Measurements from ENCODE around the gene LTBP3.

DNA sequence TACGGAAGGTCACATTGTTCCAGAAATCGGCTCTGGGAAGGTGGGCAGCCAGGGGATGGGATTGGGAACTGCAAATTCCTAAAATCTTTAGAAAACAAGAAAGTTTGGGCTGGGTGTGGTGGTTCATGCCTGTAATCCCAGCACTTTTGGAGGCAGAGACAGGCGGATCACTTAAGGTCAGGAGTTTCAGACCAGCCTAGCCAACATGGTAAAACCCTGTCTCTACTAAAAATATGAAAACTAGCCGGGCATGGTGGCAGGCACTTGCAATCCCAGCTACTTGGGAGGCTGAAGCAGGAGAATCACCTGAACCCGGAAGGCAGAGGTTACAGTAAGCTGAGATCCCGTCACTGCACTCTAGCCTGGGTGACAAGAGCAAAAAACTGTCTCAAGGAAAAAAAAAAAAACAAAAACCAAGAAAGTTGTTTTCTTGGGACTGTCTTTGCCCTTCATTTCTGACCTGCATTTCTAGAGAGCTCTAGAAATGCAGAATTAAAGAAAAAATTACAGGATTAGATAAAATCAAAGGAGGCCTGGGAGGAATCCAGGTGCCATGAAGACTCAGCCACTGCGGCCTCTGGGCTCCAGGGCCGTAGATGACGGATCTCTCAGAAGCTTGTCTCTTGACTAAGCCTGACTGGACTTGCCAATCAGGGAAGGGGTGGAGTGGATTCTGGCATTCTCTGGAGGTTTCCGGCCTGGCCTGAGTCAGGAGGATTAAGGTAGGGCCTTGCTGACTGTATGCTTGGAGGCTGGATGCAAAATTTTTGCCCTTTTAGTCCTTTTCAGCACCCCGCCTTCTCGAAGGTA, 64.6 kb downstream of the LTBP3 start:
- TF ChIP-seq CTCF (IDR thresholded peaks at IDR 0.05; ENCODE audit: poor library complexity, severe bottlenecking): no peak
- no peak for TF ChIP-seq RAD21 (conservative IDR thresholded peaks at IDR 0.05)
- no peak for TF ChIP-seq EZH2 (IDR thresholded peaks at IDR 0.05; ENCODE audit: borderline replicate concordance, insufficient read depth, low read length, poor library complexity, severe bottlenecking)
- no peak for TF ChIP-seq EP300 (conservative IDR thresholded peaks at IDR 0.05; ENCODE audit: poor library complexity, severe bottlenecking)
- TF ChIP-seq, protein P1, sequence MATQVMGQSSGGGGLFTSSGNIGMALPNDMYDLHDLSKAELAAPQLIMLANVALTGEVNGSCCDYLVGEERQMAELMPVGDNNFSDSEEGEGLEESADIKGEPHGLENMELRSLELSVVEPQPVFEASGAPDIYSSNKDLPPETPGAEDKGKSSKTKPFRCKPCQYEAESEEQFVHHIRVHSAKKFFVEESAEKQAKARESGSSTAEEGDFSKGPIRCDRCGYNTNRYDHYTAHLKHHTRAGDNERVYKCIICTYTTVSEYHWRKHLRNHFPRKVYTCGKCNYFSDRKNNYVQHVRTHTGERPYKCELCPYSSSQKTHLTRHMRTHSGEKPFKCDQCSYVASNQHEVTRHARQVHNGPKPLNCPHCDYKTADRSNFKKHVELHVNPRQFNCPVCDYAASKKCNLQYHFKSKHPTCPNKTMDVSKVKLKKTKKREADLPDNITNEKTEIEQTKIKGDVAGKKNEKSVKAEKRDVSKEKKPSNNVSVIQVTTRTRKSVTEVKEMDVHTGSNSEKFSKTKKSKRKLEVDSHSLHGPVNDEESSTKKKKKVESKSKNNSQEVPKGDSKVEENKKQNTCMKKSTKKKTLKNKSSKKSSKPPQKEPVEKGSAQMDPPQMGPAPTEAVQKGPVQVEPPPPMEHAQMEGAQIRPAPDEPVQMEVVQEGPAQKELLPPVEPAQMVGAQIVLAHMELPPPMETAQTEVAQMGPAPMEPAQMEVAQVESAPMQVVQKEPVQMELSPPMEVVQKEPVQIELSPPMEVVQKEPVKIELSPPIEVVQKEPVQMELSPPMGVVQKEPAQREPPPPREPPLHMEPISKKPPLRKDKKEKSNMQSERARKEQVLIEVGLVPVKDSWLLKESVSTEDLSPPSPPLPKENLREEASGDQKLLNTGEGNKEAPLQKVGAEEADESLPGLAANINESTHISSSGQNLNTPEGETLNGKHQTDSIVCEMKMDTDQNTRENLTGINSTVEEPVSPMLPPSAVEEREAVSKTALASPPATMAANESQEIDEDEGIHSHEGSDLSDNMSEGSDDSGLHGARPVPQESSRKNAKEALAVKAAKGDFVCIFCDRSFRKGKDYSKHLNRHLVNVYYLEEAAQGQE (IDR thresholded peaks at IDR 0.05; ENCODE audit: borderline replicate concordance): no peak

Data from neural cell (in vitro differentiated cells).